ENCODE results near the gene ASB4.
"Not testable (repeated sequence)": the region's sequence is repeated elsewhere in the genome, so short reads cannot be mapped to it uniquely, and the experiment has no call there.

The ASB4 gene, protein sequence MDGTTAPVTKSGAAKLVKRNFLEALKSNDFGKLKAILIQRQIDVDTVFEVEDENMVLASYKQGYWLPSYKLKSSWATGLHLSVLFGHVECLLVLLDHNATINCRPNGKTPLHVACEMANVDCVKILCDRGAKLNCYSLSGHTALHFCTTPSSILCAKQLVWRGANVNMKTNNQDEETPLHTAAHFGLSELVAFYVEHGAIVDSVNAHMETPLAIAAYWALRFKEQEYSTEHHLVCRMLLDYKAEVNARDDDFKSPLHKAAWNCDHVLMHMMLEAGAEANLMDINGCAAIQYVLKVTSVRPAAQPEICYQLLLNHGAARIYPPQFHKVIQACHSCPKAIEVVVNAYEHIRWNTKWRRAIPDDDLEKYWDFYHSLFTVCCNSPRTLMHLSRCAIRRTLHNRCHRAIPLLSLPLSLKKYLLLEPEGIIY

DNA sequence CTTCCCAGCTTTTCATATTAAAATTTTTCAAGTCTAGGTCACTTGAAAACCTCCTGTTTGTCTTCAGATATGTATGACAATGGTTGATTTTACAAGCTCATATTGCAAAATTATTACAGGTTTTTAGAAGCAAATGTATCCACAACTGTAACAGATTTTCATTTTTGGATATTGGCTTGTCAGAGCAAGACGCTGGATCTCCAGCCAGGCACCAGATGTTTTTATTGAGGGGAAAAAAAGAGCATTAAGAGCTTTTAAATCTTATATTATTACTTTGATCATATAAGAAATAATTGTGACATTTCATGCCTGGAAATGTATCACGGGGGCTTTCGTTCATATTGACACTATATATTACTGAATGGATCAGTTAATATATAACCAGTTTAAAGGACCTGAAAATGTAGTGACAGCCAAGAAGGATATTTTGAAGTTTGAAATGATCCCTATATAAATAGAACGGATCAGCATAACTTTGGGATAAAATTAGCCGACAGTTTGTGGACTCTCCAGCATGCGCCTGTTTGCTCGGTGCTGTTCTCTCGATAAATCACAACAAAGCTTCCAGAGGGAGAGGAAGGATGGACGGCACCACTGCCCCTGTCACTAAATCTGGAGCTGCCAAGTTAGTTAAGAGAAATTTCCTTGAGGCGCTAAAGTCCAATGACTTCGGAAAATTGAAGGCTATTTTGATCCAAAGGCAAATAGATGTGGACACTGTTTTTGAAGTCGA lies at the start of gene ASB4:
Gene ASB4 (plus strand): TSS at position 553 of the 733 bp plus-strand sequence. CDS start 29 bp downstream, at position 582.
- no peak for ATAC-seq

DNA sequence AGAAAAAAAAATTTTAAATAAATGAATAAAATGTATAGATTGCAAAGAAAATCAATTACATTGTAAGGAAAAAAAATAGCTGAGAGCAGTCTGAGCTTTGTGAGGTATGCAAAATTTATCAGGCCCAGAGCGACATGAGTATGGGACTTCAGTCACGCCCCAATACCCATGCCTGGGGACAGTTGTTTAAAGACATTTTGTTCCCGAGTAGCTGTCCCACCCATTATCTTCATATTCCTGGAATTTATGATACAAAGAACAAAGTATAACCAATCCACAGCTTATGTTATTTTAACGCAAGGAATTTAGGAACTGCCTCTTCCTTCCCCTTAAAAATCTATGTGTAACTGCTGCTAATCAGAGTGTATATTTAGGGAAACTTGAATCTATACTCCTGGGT lies 49.3 kb upstream of the ASB4 start:
- Mint-ChIP-seq H3K4me3 (no peak overlapping the region), H3K27me3 (no peaks in the 10 kb centered on the region), H3K4me1 (peaks cover 16% of the 10 kb centered on the region), H3K36me3 (ENCODE audit: low read depth) (no peaks in the 10 kb centered on the region), H3K9me3 (no peaks in the 10 kb centered on the region), H3K27ac (no peak overlapping the region)
- no peak for DNase-seq
- ATAC-seq: no peak

More for the DNA sequence above, at the start of gene ASB4:
- Mint-ChIP-seq H3K4me1 (no peaks in the 10 kb centered on the region), H3K9me3 (no peaks in the 10 kb centered on the region), H3K27ac (no peak within 1 kb of the TSS), H3K27me3 (peaks cover 9% of the 10 kb centered on the region), H3K4me3 (no peak within 1 kb of the TSS), H3K36me3 (ENCODE audit: low read depth) (no peaks in the 10 kb centered on the region)
- DNase-seq: no peak

DNA sequence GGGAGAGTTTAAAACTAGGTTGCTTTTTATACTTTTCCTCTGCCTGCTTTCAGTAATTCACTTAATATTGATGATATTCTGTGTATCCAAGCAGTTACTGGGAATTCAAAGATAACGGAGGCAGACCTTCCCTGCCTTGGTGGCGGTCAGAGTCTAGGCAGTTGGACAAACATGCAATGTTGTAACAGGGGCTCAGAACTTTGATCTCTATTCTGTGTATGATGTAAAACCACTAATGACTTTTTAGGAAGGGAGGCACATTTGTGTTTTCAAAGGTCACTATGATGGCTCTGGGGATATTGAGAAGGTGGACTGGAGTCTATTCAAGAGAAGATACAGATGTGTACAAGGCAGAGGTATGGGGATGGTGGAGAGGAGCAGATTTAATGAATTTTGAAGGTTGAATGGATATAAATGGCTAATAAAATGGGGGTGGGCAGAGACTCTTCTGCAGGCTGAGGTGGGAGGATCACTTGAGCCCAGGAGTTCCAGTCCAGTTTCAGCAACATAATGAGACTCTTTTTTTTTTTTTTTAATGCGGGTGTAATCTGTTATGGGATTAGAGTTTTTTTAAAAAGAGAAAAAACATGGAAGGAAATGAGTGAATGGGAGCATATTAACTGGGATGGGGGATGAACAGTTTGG lies 45.2 kb upstream of the ASB4 start:
- H3K4me3 Mint-ChIP-seq: no peak overlapping the region
- H3K27ac Mint-ChIP-seq: no peak overlapping the region
- no peak for ATAC-seq
- H3K4me1 Mint-ChIP-seq: peaks cover 3% of the 10 kb centered on the region
- no peaks in the 10 kb centered on the region for H3K9me3 Mint-ChIP-seq
- peaks cover 2% of the 10 kb centered on the region for H3K27me3 Mint-ChIP-seq
- no peaks in the 10 kb centered on the region for H3K36me3 Mint-ChIP-seq (ENCODE audit: low read depth)
- no peak for DNase-seq

DNA sequence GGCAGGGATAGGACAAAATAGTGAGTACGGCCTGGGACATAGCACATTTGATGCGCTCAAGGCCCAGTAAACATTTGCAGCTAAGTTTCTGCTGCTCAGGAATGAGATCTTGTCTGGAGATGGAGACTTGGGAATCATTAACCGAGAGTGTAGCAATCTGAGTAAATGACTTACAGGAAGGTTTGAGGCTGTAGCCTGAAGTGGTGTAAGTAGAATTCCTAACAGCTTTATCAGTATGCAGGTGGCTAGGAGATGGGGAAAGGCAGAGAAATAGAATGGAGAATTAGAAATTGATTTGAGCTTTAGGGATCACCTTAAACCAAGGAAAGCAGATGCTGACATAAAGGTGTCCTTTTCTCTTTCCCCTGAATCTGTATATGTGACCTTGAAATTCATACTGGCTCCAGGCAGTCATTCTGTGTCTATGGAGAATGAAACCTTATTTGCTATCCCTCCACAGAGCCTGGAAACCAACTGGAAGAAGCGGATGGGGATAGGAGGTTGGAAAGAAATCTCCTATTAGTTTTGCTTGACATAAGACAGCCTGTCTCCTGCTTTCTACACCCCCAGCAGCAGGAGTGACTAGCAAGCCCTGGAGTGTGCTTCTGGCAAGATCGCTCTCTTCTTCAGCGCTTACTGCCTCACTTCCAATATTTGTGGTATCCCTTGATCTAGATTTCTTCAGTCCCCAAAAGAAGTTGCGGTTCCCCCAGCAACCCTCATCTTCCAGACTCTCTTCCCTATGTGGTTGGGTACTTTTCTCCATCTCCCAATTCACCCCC lies 44.5 kb upstream of the ASB4 start:
- H3K4me3 Mint-ChIP-seq: no peak overlapping the region
- no peaks in the 10 kb centered on the region for H3K9me3 Mint-ChIP-seq
- peaks cover 2% of the 10 kb centered on the region for H3K27me3 Mint-ChIP-seq
- no peak for ATAC-seq
- no peaks in the 10 kb centered on the region for H3K4me1 Mint-ChIP-seq
- H3K36me3 Mint-ChIP-seq (ENCODE audit: low read depth): no peaks in the 10 kb centered on the region
- H3K27ac Mint-ChIP-seq: no peak overlapping the region
- DNase-seq: no peak

DNA sequence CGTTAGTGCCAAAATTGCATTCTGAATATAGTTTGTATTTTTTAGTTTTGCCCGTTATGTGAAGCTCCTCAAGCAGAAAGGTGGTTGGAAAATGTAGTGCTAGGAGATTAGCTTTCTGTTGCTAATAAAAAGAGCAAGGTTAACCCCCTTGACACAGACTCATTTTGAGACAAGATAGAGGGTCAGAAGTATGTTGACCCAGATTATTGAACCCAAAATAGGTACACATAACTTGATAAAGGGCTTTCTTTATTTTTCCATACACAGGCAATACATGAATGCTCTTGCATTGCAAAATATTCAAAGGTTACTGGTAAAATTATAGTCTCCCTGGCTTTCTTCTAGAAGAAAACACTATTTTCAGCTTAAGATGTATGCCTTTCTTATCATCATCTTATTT lies 40.9 kb upstream of the ASB4 start:
- no peak overlapping the region for H3K27ac Mint-ChIP-seq
- H3K9me3 Mint-ChIP-seq: no peaks in the 10 kb centered on the region
- no peaks in the 10 kb centered on the region for H3K36me3 Mint-ChIP-seq (ENCODE audit: low read depth)
- H3K4me1 Mint-ChIP-seq: no peaks in the 10 kb centered on the region
- H3K4me3 Mint-ChIP-seq: no peak overlapping the region
- peaks cover 2% of the 10 kb centered on the region for H3K27me3 Mint-ChIP-seq
- ATAC-seq (no peak), DNase-seq (no peak)

DNA sequence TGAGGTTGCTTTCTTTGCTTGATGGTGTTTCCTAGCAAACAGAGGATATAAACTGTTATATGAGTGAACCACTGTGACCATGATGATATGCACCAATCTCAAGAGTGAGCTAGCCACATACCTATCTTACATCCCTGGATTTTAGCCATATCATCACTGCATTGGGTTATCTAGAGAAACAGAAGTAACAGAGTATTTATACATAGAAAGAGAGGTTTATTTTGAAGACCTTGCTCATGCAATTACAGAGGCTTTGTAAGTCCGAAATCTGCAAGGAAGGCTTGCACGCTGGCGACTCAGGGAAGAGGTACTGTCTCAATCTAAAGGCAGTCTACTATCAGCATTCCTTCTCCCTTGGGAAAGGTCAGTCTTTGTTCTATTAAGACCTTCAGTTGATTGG lies 39.1 kb upstream of the ASB4 start:
- DNase-seq: no peak
- no peak overlapping the region for H3K27ac Mint-ChIP-seq
- H3K36me3 Mint-ChIP-seq (ENCODE audit: low read depth): no peaks in the 10 kb centered on the region
- H3K27me3 Mint-ChIP-seq: peaks cover 2% of the 10 kb centered on the region
- H3K4me3 Mint-ChIP-seq: no peak overlapping the region
- no peak for ATAC-seq
- no peaks in the 10 kb centered on the region for H3K4me1 Mint-ChIP-seq
- no peaks in the 10 kb centered on the region for H3K9me3 Mint-ChIP-seq

DNA sequence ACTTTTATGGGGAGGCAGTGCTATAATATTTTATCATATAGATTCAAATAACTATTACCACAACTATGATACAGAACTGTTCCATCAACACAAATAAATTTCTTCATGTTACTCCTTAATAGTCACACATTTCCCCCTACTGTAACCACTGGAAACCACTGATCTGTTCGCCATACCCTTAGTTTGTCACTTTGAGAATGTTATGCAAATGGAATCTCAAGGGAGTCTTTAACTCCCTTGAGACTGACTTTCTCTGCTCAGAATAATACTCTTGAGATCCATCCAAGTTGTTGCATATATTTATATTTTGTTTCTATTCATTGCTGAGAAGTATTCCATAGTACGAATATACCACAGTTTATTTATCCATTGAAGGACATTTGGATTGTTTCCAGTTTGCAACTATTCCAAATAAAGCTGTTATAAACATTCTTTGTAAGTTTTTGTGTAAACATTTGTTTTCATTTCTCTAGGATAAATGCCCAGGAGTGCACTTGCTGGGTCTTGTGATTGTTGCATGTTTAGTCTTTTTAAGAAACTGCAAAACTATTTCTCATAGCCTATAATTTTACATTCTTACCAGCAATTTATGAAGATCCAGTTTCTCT lies 31.2 kb upstream of the ASB4 start:
- Mint-ChIP-seq H3K9me3 (peaks cover 14% of the 10 kb centered on the region), H3K4me1 (no peaks in the 10 kb centered on the region), H3K36me3 (ENCODE audit: low read depth) (peaks cover 3% of the 10 kb centered on the region), H3K27me3 (peaks cover 12% of the 10 kb centered on the region), H3K4me3 (no peak overlapping the region), H3K27ac (no peak overlapping the region)
- ATAC-seq (no peak), DNase-seq (no peak)

DNA sequence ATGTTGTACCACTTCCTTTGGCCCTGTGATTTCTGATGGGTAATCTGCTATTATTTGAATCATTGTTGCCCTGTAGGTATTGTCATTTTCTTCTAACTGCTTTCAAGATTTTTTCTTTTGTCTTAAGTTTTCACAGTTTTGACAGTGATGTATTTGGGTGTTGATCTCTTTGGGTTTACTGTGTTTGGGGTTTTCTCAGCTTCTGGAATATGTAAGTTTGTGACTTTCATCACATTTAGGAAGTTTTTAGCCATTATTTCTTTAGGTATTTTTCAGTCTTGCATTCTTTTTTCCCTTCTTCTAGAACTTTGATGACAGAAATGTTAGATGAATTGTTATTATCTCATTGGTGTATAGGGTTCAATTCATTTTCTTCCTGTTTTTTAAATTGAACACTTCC lies 27.8 kb upstream of the ASB4 start:
- peaks cover 25% of the 10 kb centered on the region for H3K27me3 Mint-ChIP-seq
- ATAC-seq (no peak), DNase-seq (no peak)
- H3K4me3 Mint-ChIP-seq: no peak overlapping the region
- H3K4me1 Mint-ChIP-seq: no peaks in the 10 kb centered on the region
- H3K36me3 Mint-ChIP-seq (ENCODE audit: low read depth): peaks cover 5% of the 10 kb centered on the region
- H3K9me3 Mint-ChIP-seq: peaks cover 31% of the 10 kb centered on the region
- no peak overlapping the region for H3K27ac Mint-ChIP-seq

DNA sequence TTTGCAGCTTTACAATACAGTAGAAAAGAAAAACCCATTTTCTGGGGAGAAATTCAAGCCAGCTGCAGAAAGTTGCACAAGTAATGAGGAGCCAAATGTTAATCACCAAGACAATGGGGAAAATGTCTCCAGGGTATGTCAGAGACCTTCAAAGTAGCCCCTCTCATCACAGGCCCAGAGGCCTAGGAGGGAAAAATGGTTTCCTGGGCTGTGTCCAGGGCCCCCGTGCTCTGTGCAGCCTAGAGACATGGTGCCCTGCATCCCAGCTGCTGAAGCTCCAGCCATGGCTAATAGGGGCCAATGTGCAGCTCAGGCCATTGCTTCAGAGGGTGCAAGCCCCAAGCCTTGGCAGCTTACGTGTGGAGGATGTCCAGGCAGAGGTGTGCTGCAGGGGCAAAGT lies 25.1 kb upstream of the ASB4 start:
- H3K9me3 Mint-ChIP-seq: peaks cover 31% of the 10 kb centered on the region
- not testable (repeated sequence) for H3K4me1 Mint-ChIP-seq; H3K27ac Mint-ChIP-seq; H3K36me3 Mint-ChIP-seq (ENCODE audit: low read depth); DNase-seq; ATAC-seq; H3K4me3 Mint-ChIP-seq
- peaks cover 25% of the 10 kb centered on the region for H3K27me3 Mint-ChIP-seq

DNA sequence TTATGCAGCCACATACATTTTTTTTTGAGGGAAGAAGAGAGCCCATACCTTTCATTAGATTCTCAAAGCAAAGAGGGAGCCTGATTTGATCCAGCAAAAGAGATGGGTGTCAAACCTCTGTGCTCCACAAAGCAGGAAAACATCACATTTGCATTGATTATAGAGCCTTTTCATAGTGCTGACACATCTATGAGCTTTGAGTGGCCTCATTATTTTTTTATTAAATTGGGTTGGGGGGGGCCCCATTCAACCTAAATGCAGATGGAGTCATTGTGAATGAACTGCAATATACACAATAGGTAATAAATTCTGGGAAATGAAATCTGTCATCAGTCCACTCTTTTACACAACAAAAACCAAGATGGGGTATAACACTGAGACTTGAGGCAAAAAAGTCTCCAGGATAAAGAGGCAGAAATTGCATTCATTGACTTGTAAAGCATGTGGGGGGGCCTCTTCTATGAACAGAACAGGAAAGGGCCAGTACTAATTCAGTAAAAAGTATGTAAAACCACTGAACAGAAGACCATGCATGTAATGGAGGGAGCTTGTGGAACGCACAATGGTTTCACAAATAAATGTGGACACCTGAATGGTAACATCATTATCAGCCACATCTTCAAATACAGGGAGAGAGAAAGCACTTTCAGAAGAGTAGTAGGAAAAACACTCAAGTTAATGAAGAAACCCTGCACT lies 17.7 kb upstream of the ASB4 start:
- no peak overlapping the region for H3K4me3 Mint-ChIP-seq
- H3K27ac Mint-ChIP-seq: no peak overlapping the region
- ATAC-seq (no peak), DNase-seq (no peak)
- H3K36me3 Mint-ChIP-seq (ENCODE audit: low read depth): no peaks in the 10 kb centered on the region
- H3K9me3 Mint-ChIP-seq: no peaks in the 10 kb centered on the region
- peaks cover 14% of the 10 kb centered on the region for H3K4me1 Mint-ChIP-seq
- H3K27me3 Mint-ChIP-seq: peaks cover 3% of the 10 kb centered on the region

DNA sequence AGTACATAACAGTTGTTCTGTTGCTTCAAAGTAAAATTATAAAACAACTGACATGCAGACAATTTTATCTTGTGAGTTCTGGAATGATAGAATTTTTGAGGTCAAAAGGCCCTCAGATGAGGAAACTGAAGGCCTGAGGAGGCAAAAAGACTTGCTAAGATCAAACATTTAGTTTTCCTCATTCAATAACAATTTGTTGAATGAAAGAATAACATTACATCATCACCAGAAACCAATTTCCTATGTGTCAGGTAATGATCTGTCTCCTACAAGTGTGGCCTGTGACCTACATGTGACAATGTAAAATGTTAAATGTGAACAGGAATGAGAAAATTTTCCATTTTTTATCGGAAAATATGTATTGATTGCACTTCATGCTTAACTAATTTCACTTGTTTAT lies 16.6 kb upstream of the ASB4 start:
- H3K36me3 Mint-ChIP-seq (ENCODE audit: low read depth): no peaks in the 10 kb centered on the region
- no peaks in the 10 kb centered on the region for H3K9me3 Mint-ChIP-seq
- DNase-seq: no peak
- H3K4me1 Mint-ChIP-seq: peaks cover 14% of the 10 kb centered on the region
- H3K27ac Mint-ChIP-seq: no peak overlapping the region
- no peak for ATAC-seq
- H3K4me3 Mint-ChIP-seq: no peak overlapping the region
- H3K27me3 Mint-ChIP-seq: peaks cover 3% of the 10 kb centered on the region

DNA sequence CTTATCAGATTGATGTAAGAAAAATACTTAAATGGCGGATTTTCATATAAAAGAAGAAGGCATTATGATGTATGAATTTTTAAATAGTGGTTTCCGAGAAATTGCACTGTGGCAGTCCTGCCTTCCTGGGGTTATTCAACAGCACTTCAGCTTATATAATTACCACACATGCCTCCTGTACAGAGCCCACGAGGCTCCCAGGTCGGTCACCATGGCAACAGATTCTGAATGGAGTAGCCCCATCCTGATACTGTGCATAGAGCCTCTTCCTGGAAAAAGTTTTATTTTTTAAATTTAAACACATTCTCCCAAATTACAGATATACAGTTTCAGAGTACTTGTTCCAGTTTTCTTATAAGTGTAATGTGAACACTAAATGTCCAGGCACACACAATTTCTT lies 15.9 kb upstream of the ASB4 start:
- no peaks in the 10 kb centered on the region for H3K36me3 Mint-ChIP-seq (ENCODE audit: low read depth)
- H3K9me3 Mint-ChIP-seq: no peaks in the 10 kb centered on the region
- no peak overlapping the region for H3K4me3 Mint-ChIP-seq
- no peak overlapping the region for H3K27ac Mint-ChIP-seq
- no peak for DNase-seq
- H3K27me3 Mint-ChIP-seq: peaks cover 3% of the 10 kb centered on the region
- ATAC-seq: no peak
- H3K4me1 Mint-ChIP-seq: peaks cover 14% of the 10 kb centered on the region

DNA sequence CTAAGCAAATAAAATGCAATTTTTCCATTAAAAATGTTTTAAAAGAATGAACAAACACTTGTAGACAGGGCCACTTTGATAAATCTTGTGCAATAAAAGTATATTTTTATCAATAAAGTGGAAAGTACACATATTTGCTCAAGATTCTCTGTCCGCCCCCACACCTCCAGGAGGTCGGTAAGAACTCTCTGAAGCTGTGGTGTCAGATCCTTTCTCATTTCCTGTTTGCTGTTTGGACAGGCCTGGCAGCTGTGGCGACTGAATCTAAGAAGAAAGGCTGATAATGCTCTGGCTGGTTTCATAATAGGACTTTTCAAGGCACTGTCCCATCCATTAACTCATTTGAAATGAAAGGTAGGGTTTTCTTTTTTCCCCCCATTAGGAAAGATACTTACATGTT lies 15.3 kb upstream of the ASB4 start:
- Mint-ChIP-seq H3K4me1 (peaks cover 14% of the 10 kb centered on the region), H3K27me3 (peaks cover 3% of the 10 kb centered on the region), H3K4me3 (no peak overlapping the region), H3K9me3 (no peaks in the 10 kb centered on the region), H3K27ac (no peak overlapping the region), H3K36me3 (ENCODE audit: low read depth) (no peaks in the 10 kb centered on the region)
- peak; percentile 65 for ATAC-seq
- peak; percentile 12 for DNase-seq
